SK-N-SH (cell line): ENCODE results near the gene PI4K2A.

Experiments
- EP300 ChIP-seq, 2 experiments: IDR thresholded peaks; 2 replicates each; pipeline versions ENCODE4 v1.4.0 to v1.6.1; 2012; ENCODE audit warnings: borderline replicate concordance in 1 of 2, low read depth in 1 of 2, low read length in 1 of 2
- EZH2phosphoT487 ChIP-seq: fragments of 200-600 bp; sonication (generic); IDR thresholded peaks from 2 replicates; pipeline ENCODE4 v1.6.1; 2017; ENCODE audit warnings: low read depth, mixed run types, mild to moderate bottlenecking, antibody characterized with exemption, moderate library complexity, borderline replicate concordance
- MEF2A ChIP-seq: IDR thresholded peaks from 2 replicates; pipeline ENCODE4 v1.4.0; 2012; ENCODE audit warnings: low read depth, borderline replicate concordance
- NRF1 ChIP-seq: IDR thresholded peaks from 2 replicates; pipeline ENCODE4 v1.6.1; 2012; ENCODE audit warnings: low read depth, mild to moderate bottlenecking, low read length
- RFX5 ChIP-seq: IDR thresholded peaks from 2 replicates; pipeline ENCODE4 v1.6.1; 2012; ENCODE audit warnings: mild to moderate bottlenecking, improper control_type of control experiment, low read length
- SMC3 ChIP-seq: IDR thresholded peaks from 2 replicates; pipeline ENCODE4 v1.6.1; 2012; ENCODE audit warnings: low read depth, low read length, improper control_type of control experiment
- TEAD4 ChIP-seq: IDR thresholded peaks from 2 replicates; pipeline ENCODE4 v1.4.0; 2012; ENCODE audit warnings: mild to moderate bottlenecking, borderline replicate concordance; ENCODE audit not compliant: insufficient read depth
- USF1 ChIP-seq: IDR thresholded peaks from 2 replicates; pipeline ENCODE4 v1.4.0; 2012; ENCODE audit warnings: low read depth, borderline replicate concordance
- TF ChIP-seq, protein P1 (sequence below): fragments of 200-600 bp; sonication (generic); IDR thresholded peaks from 2 replicates; pipeline ENCODE4 v1.6.1; 2017; ENCODE audit warnings: antibody characterized with exemption, mild to moderate bottlenecking, moderate library complexity
- TF ChIP-seq, protein P2 (sequence below): IDR thresholded peaks from 2 replicates; pipeline ENCODE4 v1.6.1; 2012; ENCODE audit warnings: mild to moderate bottlenecking, low read depth, low read length, moderate library complexity

DNA sequence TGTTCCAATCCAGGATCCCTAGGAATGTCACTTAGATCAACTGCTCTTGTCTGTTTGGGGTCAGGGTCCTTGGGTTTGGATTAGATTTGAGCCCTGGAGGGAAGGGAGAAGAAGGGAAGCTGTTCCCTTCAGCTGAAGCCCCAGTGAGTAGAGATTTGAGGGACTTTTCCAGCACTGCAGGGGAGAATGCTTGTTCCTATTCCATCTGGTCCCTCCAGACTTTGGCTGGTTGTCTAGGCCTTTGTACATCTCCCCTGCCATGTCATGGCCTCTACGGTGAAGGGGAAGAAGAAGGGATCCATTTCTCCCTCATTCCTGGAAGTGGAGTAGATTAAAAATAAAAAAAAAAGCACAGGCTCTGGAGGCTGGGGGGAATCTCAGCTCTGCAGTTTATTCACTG is 39.9 kb upstream of the PI4K2A start:
- TF ChIP-seq NRF1 (no peak), USF1 (no peak), SMC3 (no peak), RFX5 (no peak), EP300 (IDR thresholded peaks at IDR 0.05; ENCODE audit: borderline replicate concordance in 1 of 2, low read depth in 1 of 2, low read length in 1 of 2) (no peak), EZH2phosphoT487 (no peak), MEF2A (no peak), TEAD4 (no peak)
- TF ChIP-seq, protein P1, sequence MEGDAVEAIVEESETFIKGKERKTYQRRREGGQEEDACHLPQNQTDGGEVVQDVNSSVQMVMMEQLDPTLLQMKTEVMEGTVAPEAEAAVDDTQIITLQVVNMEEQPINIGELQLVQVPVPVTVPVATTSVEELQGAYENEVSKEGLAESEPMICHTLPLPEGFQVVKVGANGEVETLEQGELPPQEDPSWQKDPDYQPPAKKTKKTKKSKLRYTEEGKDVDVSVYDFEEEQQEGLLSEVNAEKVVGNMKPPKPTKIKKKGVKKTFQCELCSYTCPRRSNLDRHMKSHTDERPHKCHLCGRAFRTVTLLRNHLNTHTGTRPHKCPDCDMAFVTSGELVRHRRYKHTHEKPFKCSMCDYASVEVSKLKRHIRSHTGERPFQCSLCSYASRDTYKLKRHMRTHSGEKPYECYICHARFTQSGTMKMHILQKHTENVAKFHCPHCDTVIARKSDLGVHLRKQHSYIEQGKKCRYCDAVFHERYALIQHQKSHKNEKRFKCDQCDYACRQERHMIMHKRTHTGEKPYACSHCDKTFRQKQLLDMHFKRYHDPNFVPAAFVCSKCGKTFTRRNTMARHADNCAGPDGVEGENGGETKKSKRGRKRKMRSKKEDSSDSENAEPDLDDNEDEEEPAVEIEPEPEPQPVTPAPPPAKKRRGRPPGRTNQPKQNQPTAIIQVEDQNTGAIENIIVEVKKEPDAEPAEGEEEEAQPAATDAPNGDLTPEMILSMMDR, result no peak
- TF ChIP-seq, protein P2, sequence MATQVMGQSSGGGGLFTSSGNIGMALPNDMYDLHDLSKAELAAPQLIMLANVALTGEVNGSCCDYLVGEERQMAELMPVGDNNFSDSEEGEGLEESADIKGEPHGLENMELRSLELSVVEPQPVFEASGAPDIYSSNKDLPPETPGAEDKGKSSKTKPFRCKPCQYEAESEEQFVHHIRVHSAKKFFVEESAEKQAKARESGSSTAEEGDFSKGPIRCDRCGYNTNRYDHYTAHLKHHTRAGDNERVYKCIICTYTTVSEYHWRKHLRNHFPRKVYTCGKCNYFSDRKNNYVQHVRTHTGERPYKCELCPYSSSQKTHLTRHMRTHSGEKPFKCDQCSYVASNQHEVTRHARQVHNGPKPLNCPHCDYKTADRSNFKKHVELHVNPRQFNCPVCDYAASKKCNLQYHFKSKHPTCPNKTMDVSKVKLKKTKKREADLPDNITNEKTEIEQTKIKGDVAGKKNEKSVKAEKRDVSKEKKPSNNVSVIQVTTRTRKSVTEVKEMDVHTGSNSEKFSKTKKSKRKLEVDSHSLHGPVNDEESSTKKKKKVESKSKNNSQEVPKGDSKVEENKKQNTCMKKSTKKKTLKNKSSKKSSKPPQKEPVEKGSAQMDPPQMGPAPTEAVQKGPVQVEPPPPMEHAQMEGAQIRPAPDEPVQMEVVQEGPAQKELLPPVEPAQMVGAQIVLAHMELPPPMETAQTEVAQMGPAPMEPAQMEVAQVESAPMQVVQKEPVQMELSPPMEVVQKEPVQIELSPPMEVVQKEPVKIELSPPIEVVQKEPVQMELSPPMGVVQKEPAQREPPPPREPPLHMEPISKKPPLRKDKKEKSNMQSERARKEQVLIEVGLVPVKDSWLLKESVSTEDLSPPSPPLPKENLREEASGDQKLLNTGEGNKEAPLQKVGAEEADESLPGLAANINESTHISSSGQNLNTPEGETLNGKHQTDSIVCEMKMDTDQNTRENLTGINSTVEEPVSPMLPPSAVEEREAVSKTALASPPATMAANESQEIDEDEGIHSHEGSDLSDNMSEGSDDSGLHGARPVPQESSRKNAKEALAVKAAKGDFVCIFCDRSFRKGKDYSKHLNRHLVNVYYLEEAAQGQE, result no peak
